HT-29 (cell line): Measurements from ENCODE around the gene FAM184A. TPM values are rescaled to one million over a fixed set of nuclear protein-coding genes. Genes with fewer than 3 reads are reported as not detected.

ENCODE experiments used
- DNase-seq: peaks from one replicate; pipeline ENCODE4 v3.0.0-alpha.2; 2015; ENCODE audit warnings: low spot score
- total RNA-seq: library from RNA; depleted of rRNA; stranded (reverse); fragments of >200 nt; shearing (Covaris generic); gene quantifications from 2 replicates; pipeline ENCODE4 v1.2.3, GENCODE V29; 2014

Gene FAM184A
- total RNA-seq, 1 experiment from 2014 or later, result not detected

DNA sequence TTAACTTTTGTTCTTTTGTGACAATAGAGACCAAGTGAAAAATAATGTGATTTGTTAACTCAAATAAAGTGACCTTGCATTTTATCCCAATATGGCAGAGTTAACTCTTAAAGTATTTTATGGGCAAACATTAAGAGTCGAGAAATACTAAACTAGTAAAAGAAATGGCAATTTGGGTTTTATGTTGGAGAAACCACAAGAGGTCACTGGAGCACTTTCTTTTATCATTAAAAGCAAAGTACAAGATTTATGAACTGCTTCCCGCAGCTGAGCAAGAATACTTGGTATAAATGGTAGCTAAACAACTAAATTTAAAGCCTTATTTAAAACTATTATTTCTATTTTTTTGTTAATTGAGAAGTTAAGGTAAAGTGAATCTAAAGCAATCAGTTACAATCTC, 110.0 kb downstream of the FAM184A start:
- DNase-seq, result peak; percentile 48

DNA sequence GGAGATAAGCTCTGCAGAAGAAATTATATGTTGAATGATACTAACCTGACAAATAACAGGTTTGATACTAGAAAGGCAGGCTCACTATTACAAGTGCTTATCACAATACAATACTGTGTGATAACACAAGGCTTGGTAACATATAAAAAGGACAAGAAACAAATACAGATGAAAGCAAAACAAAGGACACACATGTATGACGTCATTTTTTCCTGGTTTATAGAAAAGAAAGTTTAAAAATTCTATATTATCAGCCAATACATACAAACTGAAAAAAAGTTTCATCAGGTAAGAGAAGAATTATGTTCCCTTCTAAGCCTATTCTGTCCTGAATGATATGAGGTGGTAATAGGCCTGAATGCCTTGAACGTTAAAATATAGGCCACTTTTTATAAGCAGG, 111.2 kb downstream of the FAM184A start:
- no peak for DNase-seq

- no peak for DNase-seq
These were observed 112.6 kb downstream of the FAM184A start for GRCh38 chr6:118965843-118966370.

DNA sequence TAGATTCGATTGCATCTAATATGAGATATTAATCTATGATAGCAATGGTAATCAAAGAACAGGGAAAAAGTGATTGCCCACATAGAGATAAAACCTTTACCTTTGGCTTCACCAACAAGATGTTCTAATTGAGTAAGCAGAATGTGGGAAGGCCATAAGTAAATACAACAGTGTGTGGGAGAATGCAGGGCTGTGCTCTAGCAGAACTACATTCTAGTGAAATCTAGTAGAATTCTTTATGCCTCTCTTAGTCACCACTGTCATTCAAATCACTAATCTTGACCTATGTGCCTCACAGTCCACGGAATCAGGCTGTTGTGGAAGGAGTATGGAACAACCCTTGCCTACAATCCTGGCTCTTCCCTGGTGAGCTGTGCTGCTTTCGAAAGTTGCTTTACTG, 113.1 kb downstream of the FAM184A start:
- DNase-seq, result no peak

DNA sequence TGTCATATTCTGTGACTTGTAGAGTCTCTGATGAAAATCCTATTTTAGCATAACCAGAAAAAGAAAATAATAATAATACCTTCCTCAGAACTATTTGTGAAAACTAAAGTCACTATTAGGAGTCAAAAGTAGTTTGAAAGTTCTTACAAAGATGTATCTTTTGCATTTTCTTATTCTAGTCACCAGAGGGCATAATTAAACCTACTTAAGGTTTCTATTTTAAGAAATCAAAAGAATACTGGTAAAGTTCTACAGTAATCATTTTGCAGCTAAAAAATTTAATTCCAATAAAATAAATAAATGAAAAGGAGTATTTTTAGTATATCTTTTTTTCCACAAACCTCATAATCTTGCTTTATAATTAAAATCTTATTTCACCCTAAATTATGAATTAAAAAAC, 115.5 kb downstream of the FAM184A start:
- DNase-seq, result peak; percentile 21

DNA sequence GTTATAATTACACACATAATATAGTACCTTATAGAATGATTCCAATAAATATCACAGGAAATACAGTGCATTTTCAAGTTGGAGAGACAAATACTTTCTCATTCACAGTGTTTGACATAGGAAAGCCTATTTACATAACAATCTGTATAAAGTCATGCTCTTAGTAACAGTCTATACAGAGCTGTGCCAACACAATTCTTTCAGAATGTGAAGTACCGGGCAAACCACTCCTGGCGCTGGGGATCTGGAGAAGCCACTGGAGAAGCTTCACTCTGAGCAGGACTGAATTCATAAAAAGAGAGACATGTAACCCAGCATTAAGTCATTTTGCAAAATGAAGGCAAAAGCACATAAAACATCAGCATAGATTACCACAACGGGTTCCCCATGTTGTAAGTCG, 118.6 kb downstream of the FAM184A start:
- DNase-seq, result no peak

DNA sequence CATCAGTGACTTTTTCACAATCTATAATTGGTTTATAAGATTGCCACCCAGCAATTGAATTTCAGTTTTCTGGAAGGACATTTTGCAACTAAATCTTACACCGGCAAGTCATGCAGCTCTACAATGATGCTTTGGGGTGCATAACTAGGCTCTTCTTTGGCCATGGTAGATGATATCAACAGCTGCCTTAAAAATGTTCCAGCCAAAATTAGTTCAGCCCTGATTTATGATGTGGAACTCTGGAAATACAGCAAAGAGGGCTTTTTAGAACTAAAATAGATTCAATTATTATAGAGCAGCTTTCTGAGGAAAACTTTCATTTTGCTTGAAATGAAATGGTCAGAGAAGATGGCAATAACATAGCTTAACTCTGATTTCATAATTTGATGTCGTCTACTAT, 125.1 kb downstream of the FAM184A start:
- no peak for DNase-seq

- no peak for DNase-seq
These were observed 125.8 kb downstream of the FAM184A start for GRCh38 chr6:118952683-118953082.

GRCh38 chr6:118945217-118945616, 133.2 kb downstream of the FAM184A start:
- DNase-seq, result no peak

DNA sequence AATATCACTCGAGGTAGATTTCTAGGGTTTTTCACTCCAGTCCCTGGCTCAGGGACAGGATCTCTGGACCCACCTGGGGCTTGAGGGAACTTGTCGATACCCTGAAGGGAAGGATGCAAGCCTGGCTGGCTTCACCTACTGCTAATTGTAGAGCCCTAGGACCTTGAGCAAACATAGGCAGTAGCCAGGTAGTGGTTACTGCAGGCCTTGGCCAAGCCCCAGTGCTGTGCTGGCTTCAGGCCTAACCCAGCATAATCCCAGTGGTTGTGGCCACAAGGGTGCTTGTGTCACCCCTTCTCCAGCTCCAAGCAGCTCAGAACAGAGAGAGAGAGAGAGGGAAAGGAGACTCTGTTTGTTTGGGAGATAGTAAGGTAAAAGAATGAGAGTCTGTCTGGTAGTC, 137.7 kb downstream of the FAM184A start:
- no peak for DNase-seq

- no peak for DNase-seq
These were observed 138.8 kb downstream of the FAM184A start for GRCh38 chr6:118939683-118940082.

- no peak for DNase-seq
These were observed 142.3 kb downstream of the FAM184A start for GRCh38 chr6:118935978-118936703.

DNA sequence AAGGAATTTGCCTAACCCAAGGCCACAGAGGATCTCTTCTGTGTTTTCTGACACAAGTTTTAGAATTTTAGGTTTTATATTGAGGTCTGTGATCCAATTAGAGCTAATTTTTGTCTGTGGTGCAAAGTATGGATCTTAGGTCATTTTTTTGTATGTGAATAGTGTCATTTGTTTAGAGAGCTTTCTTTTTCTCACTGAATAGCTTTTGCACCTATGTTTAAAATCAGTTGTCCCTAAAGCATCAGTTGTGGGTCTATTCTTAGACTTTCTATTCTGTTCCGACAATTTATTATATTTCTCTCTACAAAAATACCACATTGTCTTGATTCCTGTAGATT, 143.2 kb downstream of the FAM184A start:
- no peak for DNase-seq

GRCh38 chr6:118934461-118935330, 143.8 kb downstream of the FAM184A start, which contains the start of gene MCM9:
TSS of gene MCM9 (minus strand) at chr6:118935159. CDS start at chr6:118931723, 3,436 bp downstream.
- peak; percentile 87 for DNase-seq

- no peak for DNase-seq
These were observed 144.5 kb downstream of the FAM184A start for GRCh38 chr6:118933855-118934460.

DNA sequence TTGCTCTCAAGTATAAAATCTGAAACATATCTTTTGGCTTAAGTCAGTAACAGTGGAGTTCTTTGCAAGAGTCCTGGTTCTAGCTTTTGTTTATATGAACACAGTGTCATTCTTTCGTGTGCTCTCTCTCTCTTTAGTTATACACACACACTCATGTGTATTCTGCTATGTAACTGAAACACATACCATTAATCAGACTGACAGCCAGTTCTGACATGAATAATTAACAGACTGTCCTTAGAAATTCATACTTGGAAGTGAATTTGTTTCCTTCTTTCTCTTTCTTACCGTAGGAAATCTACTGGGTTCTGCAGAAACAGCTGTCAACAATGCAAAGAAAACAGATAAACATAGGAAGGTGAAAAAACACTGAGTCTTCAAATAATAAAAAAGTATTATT, 146.0 kb downstream of the FAM184A start:
- no peak for DNase-seq

- no peak for DNase-seq
These were observed 147.0 kb downstream of the FAM184A start for GRCh38 chr6:118931436-118931835.

GRCh38 chr6:118930680-118931079, 147.8 kb downstream of the FAM184A start:
- DNase-seq, result no peak

GRCh38 chr6:118923035-118923434, 155.4 kb downstream of the FAM184A start:
- DNase-seq, result no peak

DNA sequence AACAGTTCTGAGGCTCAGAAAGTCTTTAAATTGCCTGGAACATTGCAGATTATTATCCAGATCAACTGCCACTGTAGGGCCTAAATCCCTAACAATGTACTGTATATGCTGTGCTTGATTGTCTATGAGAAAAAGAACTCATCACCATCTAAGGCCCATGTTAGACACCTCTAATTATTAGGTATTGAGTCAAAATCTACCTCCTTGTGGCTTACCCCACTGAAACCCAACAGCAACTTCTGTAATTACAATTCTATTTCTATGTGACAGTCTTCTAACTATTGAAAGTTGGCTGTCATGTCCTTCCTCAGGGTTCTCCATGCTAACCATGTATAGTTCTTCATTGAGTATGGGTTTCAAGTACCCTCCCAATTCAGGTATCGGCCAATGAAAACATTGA, 157.4 kb downstream of the FAM184A start:
- no peak for DNase-seq

DNA sequence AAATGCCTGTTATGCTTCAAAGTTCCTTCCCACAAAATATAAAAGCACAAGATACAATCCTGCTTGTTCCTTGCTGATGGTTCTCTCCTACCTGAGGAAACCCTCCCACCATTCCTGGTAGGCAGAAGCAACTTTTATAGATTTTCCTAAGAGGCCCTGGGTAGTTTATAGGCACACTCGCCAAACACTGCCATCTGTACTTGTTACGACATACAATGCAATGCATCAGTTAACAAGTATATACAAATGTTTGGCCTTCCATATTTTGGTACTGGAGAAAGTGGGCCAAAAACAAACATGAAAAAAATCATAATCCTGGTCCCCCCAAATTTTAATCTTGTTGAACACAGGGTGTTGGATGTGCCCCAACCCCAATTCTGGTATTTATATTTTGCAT, 160.1 kb downstream of the FAM184A start:
- no peak for DNase-seq
